GM12892 (cell line): ENCODE results near the gene EWSR1.

Source experiments
- DNase-seq: peaks from one replicate; pipeline ENCODE4 v3.0.0; 2011; ENCODE audit not compliant: insufficient read length
- FAIRE-seq: peaks from 2 replicates; lab custom pipeline; 2011; peaks lifted over from hg19 to GRCh38; lab: Jason Lieb, UNC
- POLR2A ChIP-seq: IDR thresholded peaks from 2 replicates; pipeline ENCODE4 v1.6.1; 2011; ENCODE audit warnings: low read depth, low read length, control low read depth
- POLR2AphosphoS5 ChIP-seq: IDR thresholded peaks from 2 replicates; pipeline ENCODE4 v1.6.1; 2011; ENCODE audit warnings: low read depth, low read length, control low read depth
- TAF1 ChIP-seq: IDR thresholded peaks from 2 replicates; pipeline ENCODE4 v1.6.1; 2011; ENCODE audit warnings: low read depth, mild to moderate bottlenecking, control low read depth, low read length, borderline replicate concordance

EWSR1 gene

GRCh38 chr22:29336751-29337490 is 68.9 kb downstream of the EWSR1 start:
- DNase-seq: no peak
- FAIRE-seq: no peak
- TF ChIP-seq POLR2AphosphoS5: no peak
- TF ChIP-seq POLR2A: no peak
- no peak for TF ChIP-seq TAF1

DNA sequence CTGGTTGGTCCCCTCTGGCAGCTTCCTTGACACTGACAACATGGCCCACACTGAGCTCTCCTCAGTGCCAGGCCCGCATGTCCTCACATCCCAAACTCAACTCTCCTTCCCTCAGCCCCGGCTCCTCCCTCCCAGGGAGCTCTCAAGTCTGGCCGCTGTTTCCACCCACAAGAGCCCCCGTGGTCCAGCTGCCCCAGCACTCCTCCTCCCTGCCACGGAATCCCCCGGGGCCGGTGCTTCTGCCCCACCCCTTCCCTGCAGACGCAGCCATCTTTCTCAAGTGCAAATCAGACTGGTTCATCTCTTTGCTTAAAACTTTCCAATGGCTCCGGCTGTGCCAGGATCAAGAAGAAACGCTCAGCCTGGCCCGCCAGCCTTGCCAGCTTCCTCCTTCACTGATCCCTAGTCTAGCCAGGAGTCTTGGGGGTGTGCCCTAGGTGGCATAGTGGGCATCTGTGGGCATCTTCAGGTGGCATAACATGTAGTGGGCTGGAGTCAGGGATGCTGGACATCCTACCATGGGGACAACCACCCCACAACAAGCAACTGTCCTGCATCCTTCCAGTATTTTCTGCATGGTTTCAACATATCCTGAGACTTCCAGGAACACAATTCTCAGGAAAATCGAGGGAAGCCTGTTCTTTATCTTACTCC is 69.7 kb downstream of the EWSR1 start:
- no peak for FAIRE-seq
- TF ChIP-seq TAF1 (no peak), POLR2AphosphoS5 (no peak), POLR2A (no peak)
- DNase-seq: no peak

GRCh38 chr22:29338398-29338797 is 70.3 kb downstream of the EWSR1 start:
- FAIRE-seq (no peak), DNase-seq (no peak)
- TF ChIP-seq POLR2AphosphoS5 (no peak), TAF1 (no peak), POLR2A (no peak)

GRCh38 chr22:29339381-29340235 is 71.5 kb downstream of the EWSR1 start:
- TF ChIP-seq POLR2AphosphoS5 (no peak), POLR2A (no peak), TAF1 (no peak)
- no peak for FAIRE-seq

DNA sequence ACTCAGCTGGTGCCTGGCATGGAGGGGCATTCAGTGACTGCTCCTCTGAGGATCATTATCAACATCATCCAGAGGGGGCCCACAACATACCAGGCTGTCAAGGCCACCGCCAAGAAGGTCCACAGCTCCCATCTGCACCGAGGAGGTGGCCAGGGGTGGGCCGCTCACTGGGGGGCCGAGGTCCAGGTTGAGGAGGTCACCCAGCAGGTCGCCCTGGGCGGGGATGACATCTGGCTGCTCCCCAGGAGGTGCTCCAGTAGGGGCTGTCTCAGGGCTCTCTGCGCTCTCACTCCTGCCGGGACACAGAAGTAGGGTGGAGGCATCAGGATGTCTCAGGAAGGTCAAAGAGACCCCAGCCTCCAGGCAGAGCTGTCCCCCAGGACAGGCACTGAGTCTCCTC is 72.5 kb downstream of the EWSR1 start:
- TF ChIP-seq POLR2A (no peak), POLR2AphosphoS5 (no peak), TAF1 (no peak)
- DNase-seq (no peak), FAIRE-seq (no peak)

More at GRCh38 chr22:29339381-29340235, 71.5 kb downstream of the EWSR1 start:
- no peak for DNase-seq

DNA sequence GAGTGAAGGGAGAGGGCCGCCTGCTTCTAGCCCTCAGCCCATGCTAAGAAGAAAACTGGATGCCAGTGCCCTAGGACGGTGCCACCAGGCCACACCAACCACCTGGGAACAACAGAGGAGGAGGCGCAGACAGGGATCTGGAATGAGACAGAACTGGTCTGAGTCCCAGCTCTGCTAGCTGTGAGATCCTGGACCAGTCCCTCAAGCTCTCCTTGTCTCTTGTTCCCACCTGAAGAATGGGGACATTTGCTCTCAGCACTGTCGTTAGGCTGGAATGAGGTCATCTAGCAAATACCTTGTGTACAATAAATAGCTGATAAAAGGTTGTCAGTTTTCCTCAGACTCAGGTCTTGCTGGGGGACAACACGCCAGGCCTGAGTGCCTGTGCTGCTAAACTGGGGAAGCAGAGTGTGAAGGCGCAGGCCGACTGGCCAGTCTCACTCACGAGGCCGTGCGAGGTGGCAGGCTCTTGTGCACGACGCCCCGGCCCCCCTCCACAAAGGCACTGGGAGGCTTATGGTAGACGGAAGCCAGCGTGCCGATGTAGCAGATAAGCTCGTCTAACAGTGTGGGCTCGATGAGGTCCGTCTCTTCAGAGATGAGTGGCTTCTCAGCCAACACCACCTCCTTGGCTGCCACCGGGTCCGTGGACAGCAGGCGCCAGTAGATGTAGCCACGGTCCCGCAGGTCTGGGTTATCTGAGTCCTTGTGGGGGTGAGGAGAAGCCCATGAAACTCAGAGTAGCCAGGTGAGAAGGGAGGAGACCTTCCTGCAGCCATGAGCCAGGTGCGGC is 73.2 kb downstream of the EWSR1 start:
- no peak for TF ChIP-seq TAF1
- no peak for FAIRE-seq
- no peak for DNase-seq

- TF ChIP-seq POLR2A: no peak
- no peak for TF ChIP-seq TAF1
- TF ChIP-seq POLR2AphosphoS5: no peak
- FAIRE-seq (no peak), DNase-seq (no peak)
Measured at GRCh38 chr22:29341849-29342127, 73.7 kb downstream of the EWSR1 start.

- FAIRE-seq (no peak), DNase-seq (no peak)
Measured at GRCh38 chr22:29342177-29342576, 74.1 kb downstream of the EWSR1 start.

DNA sequence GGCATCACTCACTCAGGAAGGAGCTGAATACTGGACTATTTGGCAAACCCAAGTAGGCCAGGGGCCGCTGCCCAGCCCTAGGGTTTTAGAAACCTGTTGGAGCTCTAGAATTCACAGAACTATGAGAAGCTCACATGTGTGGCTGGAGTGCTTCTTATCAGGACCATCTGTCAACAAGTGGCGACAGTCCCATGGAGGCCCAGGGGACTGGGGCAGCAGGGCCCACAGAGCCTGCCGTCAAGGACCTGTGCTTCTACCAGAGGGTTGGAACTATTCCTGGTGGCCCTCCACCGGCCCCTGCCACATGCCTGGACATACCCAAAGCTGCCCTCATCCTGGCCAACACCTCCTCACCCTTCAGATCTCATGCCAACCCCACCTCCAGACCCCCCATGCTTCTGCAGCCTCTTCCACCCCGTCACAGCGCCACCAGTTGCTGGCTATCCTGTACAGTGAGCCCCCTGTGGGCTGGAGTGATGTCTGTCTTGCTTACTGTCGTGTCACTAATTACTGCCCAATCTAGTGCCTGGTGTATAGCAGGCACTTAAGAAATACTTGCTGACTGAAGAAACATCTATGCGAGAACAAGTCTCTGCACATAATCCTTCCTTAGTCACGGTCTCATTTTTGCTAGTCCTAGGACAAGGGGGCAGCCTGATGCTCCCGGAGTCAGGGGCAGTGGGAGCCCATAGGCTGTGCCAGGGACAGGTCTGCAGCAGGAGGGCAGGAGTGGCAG is 74.7 kb downstream of the EWSR1 start:
- FAIRE-seq (no peak), DNase-seq (no peak)
- TF ChIP-seq POLR2AphosphoS5 (no peak), POLR2A (no peak), TAF1 (no peak)

More at GRCh38 chr22:29342177-29342576, 74.1 kb downstream of the EWSR1 start:
- TF ChIP-seq POLR2A: no peak
- TF ChIP-seq TAF1: no peak
- no peak for TF ChIP-seq POLR2AphosphoS5

GRCh38 chr22:29343313-29343805 is 75.3 kb downstream of the EWSR1 start:
- no peak for FAIRE-seq
- no peak for DNase-seq

More at GRCh38 chr22:29343313-29343805, 75.3 kb downstream of the EWSR1 start:
- TF ChIP-seq POLR2AphosphoS5: no peak
- no peak for TF ChIP-seq TAF1
- no peak for TF ChIP-seq POLR2A
